HG03439 (cell line): ENCODE results near the gene SHC2.
"Not testable (repeated sequence)": the region's sequence is repeated elsewhere in the genome, so short reads cannot be mapped to it uniquely, and the experiment has no call there.

Experiments
- ATAC-seq: cut with Tn5 transposase; IDR thresholded peaks from one replicate; pipeline ENCODE4 v1.9.1; 2021; ENCODE audit warnings: mild to moderate bottlenecking, moderate library complexity; ENCODE audit not compliant: unreplicated experiment

The SHC2 gene

GRCh38 chr19:492091-492531 lies 31.3 kb upstream of the SHC2 start:
- no peak for ATAC-seq

GRCh38 chr19:491146-491741 lies 30.4 kb upstream of the SHC2 start:
- ATAC-seq, result no peak

GRCh38 chr19:489418-490196 lies 28.8 kb upstream of the SHC2 start:
- no peak for ATAC-seq

DNA sequence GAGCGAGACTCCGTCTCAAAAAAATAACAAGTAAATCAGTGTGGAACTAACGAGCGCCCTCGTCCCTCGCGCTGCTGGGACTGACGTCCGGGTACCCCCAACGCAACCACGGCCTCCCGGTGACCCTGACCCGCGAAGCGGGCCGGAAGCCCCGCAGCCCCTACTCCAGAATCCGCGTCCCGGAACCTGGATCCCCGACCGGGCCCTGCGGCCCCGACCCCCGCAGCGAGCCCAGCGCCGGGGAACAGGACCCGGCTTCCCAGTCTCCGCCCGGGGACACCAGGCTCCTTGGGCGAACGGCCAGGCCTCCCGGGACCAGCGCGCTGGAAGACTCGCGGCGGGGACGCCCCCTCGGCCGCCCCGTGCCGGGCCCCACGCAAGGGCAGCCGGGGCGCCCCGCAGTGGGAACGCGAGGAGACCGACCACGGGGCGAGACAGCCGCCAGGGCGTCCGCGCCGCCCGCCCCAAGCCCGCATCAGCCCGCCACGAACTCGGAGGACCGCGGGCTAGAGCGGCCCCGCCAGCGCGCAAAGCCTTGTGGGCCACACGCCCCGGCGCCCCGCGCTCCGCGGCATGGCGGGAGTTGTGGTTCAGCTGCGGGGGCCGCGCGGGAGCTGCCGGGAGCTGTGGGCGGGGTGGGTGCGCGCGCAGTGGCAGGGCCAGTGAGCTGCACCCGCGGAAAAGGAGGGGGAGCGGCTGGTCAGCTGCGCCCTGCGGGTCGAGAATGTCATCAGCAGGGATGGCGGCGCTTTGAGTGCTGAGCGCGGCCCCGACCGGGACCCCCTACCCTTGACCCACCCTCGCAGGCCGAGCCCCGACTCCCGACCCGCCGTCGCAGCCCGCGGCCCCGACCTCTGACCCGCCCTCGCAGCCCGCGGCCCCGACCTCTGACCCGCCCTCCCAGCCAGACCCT lies 27.9 kb upstream of the SHC2 start:
- peak; percentile 76 for ATAC-seq

- ATAC-seq, result no peak
These were observed 24.9 kb upstream of the SHC2 start for GRCh38 chr19:485583-486236.

GRCh38 chr19:485077-485476 lies 24.2 kb upstream of the SHC2 start:
- no peak for ATAC-seq

GRCh38 chr19:484494-484893 lies 23.7 kb upstream of the SHC2 start:
- ATAC-seq, result no peak

GRCh38 chr19:483332-484072 lies 22.7 kb upstream of the SHC2 start:
- no peak for ATAC-seq

GRCh38 chr19:482186-483041 lies 21.6 kb upstream of the SHC2 start:
- no peak for ATAC-seq

DNA sequence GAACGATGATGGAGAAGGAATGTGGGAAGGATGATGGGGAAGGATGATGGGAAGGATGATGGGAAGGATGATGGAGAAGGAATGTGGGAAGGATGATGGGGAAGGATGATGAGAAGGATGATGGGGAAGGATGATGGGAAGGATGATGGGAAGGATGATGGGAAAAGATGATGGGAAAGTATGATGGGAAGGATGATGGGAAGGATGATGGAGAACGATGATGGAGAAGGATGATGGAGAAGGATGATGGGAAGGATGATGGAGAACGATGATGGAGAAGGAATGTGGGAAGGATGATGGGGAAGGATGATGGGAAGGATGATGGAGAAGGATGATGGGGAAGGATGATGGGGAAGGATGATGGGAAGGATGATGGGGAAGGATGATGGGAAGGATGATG lies 20.3 kb upstream of the SHC2 start:
- ATAC-seq, result not testable (repeated sequence)

DNA sequence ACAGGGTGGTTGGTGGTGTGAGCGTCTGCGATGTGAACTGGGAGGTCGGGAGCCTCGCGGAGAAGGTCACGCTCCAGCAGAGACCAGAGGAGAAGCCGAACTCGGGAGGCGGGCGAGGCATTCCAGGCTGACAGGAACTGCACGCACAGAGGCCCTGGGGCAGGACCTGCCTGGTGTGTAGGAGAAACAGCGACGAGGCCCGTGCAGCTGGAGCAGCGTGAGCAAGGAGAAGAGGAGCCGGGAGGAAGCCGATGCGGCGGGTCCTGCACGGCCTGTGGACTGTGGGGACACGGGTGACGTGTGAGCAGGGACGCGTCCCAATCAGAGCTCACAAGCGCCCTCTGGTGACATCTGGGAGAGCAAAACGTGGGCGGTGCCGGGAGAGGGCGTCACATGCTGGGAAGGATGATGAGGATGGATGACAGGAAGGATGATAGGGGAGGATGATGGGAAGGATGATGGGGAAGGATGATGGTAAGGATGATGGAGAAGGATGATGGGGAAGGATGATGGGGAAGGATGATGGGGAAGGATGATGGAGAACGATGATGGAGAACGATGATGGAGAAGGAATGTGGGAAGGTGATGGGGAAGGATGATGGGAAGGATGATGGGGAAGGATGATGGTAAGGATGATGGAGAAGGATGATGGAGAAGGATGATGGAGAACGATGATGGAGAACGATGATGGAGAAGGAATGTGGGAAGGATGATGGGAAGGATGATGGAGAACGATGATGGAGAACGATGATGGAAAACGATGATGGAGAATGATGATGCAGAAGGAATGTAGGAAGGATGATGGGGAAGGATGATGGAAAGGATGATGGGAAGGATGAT lies 19.4 kb upstream of the SHC2 start:
- ATAC-seq, result no peak

- no peak for ATAC-seq
These were observed 18.1 kb upstream of the SHC2 start for GRCh38 chr19:478976-479375.

GRCh38 chr19:478236-478903 lies 17.5 kb upstream of the SHC2 start:
- ATAC-seq, result no peak

GRCh38 chr19:475360-475759 lies 14.5 kb upstream of the SHC2 start:
- no peak for ATAC-seq

DNA sequence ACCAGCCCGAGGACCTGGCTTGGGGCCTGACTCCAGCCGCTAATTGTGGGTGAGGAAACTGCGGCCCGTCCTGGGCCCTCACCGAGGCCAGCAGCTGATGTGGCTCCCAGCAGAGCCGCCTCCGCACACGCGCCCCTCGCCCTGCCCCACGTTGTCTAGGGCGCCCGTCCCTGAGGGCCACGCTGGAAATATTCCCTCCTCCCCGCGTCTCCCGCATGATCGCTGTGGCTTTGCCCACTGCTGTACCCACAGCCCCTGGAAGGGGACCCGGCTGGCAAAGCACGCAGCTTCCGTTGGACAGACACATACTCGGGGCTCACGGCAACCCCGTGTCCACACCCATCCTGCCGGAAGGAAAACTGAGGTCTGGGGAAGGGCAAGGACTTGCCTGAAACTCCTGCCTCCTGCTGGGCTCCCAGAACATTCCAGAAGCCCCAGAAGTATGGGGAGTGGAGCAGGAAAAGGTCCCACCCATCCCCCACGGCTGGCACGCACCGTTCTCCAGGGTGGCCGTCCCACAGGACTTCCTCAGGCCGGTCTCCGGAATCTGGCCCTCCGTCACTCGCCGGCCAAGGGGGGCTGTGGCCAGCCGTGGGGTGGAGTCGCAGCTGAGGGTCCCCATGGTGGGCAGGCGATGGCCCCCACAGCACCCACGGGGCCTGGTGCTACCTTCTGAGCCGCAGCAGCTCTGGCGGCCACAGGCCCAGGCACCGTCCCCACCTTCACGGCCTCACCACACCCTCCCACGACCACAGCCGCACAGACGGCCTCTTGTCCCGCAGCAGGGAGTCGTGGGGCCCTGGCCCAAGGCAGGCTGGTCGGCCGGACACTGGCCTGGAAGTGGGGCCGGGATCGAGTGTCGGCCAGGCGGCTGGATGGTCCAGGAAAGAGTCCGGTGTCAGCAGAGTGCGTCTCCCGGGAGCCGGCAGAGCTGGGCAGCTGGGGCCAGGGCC lies 13.6 kb upstream of the SHC2 start:
- no peak for ATAC-seq

DNA sequence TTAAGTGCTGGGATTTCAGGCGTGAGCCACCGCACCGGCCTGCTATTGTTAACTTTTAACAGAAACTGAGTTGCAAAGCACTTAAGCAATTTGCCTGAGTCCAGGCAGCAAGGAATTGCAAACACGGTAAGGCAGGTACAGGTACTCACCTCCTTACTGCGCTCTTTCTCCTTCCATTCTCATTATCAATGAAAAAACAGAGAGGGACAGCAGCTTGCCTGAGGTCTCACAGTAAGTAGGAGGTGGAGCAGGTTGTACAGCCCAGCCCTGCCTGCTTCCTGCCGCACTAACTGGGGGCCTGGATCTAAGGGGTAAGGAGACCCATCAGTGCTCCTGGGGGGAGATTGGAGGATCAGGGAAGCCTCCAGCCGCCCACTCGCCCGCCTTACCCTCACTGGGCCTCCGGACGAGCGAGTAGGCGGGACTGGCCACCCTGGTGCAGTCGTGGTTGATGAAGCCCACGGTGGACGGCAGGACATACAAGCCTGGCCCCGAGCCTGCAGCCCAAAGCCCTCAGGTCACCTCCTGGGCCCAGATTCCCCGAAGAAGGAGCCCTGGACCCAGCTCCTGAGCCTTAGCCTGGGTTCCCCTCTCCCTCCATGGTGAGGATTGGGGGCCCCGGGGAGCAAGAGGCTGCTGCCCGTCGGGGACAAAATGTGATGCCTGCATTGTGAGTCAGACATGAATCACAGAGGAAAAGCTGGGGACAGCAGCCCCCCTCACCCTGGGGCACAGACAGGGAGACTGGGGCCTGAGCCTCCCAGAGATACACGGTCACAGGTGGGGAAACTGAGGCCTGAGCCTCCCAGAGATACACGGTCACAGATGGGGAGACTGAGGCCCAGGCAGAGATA lies 11.4 kb upstream of the SHC2 start:
- no peak for ATAC-seq
